ENCODE results near the gene SGSM2. TPM values are rescaled to one million over a fixed set of nuclear protein-coding genes. Genes with fewer than 3 reads are reported as not detected.

SGSM2 gene
- polyA plus RNA-seq, 1 experiment = 43.6 TPM

- H3K36me3 ChIP-seq (ENCODE audit: control insufficient read depth, insufficient read depth, low read length) = peaks cover 12% of the 10 kb centered on the region
- H3K27me3 ChIP-seq (ENCODE audit: control insufficient read depth, insufficient read depth, low read length) = no peaks in the 10 kb centered on the region
- no peak for DNase-seq (ENCODE audit: low read depth)
- POLR2A ChIA-PET = no interaction called here
- no peak for TF ChIP-seq CTCF (IDR thresholded peaks at IDR 0.05; ENCODE audit: insufficient read depth, low read depth, low read length)
- CTCF ChIA-PET = interaction anchor here (1.2 to 10.3 kb wide), 5 partner anchors 13 to 83 kb away, joined by 3 to 356 read pairs (median 4); no protein-coding TSS in a partner anchor
- no peak overlapping the region for H3K4me3 ChIP-seq (ENCODE audit: low read depth, low read length)
Measured at GRCh38 chr17:2419486-2419885, 82.2 kb downstream of the SGSM2 start.

- ChIA-PET POLR2A (no interaction called here), CTCF (interaction anchor here (1.2 to 10.3 kb wide), 2 partner anchors 13 to 35 kb away, joined by 4 to 356 read pairs; no protein-coding TSS in a partner anchor)
- no peak for TF ChIP-seq CTCF (IDR thresholded peaks at IDR 0.05; ENCODE audit: insufficient read depth, low read depth, low read length)
- no peak for DNase-seq (ENCODE audit: low read depth)
- H3K4me3 ChIP-seq (ENCODE audit: low read depth, low read length) = no peak overlapping the region
- peaks cover 11% of the 10 kb centered on the region for H3K36me3 ChIP-seq (ENCODE audit: control insufficient read depth, insufficient read depth, low read length)
- no peaks in the 10 kb centered on the region for H3K27me3 ChIP-seq (ENCODE audit: control insufficient read depth, insufficient read depth, low read length)
Measured at GRCh38 chr17:2420176-2420575, 82.9 kb downstream of the SGSM2 start.

GRCh38 chr17:2421315-2422147 lies 84.2 kb downstream of the SGSM2 start:
- TF ChIP-seq CTCF (IDR thresholded peaks at IDR 0.05; ENCODE audit: insufficient read depth, low read depth, low read length) = no peak
- H3K27me3 ChIP-seq (ENCODE audit: control insufficient read depth, insufficient read depth, low read length) = no peaks in the 10 kb centered on the region
- ChIA-PET CTCF (interaction anchor here (1.0 to 1.4 kb wide), 4 partner anchors 13 to 39 kb away, joined by 3 to 5 read pairs (median 4); no protein-coding TSS in a partner anchor), POLR2A (no interaction called here)
- no peak overlapping the region for H3K4me3 ChIP-seq (ENCODE audit: low read depth, low read length)
- peaks cover 10% of the 10 kb centered on the region for H3K36me3 ChIP-seq (ENCODE audit: control insufficient read depth, insufficient read depth, low read length)
- DNase-seq (ENCODE audit: low read depth) = no peak

- no peak for DNase-seq (ENCODE audit: low read depth)
- Histone ChIP-seq H3K4me3 (ENCODE audit: low read depth, low read length) (no peak overlapping the region), H3K36me3 (ENCODE audit: control insufficient read depth, insufficient read depth, low read length) (peaks cover 10% of the 10 kb centered on the region), H3K27me3 (ENCODE audit: control insufficient read depth, insufficient read depth, low read length) (no peaks in the 10 kb centered on the region)
- TF ChIP-seq CTCF (IDR thresholded peaks at IDR 0.05; ENCODE audit: insufficient read depth, low read depth, low read length) = no peak
- POLR2A ChIA-PET = no interaction called here
- CTCF ChIA-PET = interaction anchor here (1.1 kb wide), 1 partner anchor 41 kb away, joined by 4 read pairs; no protein-coding TSS in a partner anchor
Measured at GRCh38 chr17:2423271-2423670, 86.0 kb downstream of the SGSM2 start.

DNA sequence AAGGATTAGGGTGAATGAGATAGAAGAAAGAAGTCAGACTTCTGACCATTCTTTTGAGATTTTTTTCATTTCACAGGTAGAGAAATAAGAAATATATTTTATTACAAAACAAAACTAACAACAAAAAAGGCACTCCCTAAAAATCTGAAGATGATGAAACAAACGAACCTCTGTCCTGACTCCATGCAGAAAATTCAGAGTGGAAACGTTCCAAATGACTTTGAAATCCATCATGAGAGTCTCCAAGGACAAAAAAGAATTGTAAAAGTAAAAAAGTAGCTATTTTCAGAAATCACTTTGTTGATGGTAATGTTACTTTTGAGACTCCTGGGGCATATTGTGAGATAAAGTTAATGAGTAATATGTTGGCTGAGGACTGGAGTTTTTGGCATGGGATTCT lies 89.9 kb downstream of the SGSM2 start:
- Histone ChIP-seq H3K36me3 (ENCODE audit: control insufficient read depth, insufficient read depth, low read length) (no peaks in the 10 kb centered on the region), H3K4me3 (ENCODE audit: low read depth, low read length) (no peak overlapping the region), H3K27me3 (ENCODE audit: control insufficient read depth, insufficient read depth, low read length) (no peaks in the 10 kb centered on the region)
- ChIA-PET CTCF (interaction anchor here (1.4 to 1.8 kb wide), 2 partner anchors 11 to 44 kb away, joined by 5 read pairs; no protein-coding TSS in a partner anchor), POLR2A (no interaction called here)
- DNase-seq (ENCODE audit: low read depth) = no peak
- no peak for TF ChIP-seq CTCF (IDR thresholded peaks at IDR 0.05; ENCODE audit: insufficient read depth, low read depth, low read length)

Measured in BJ (cell line).